Esophagus muscularis mucosa (tissue), 4 donors: ENCODE results near the gene FAAP100.

Source experiments
- EP300 ChIP-seq: sonication (generic); formaldehyde crosslinking; IDR thresholded peaks from one replicate; pipeline ENCODE4 v1.6.1; 2017; ENCODE audit warnings: antibody characterized with exemption
- POLR2A ChIP-seq: fragments of 450-650 bp; IDR thresholded peaks from one replicate; pipeline ENCODE4 v1.6.1; 2017; ENCODE audit warnings: antibody characterized with exemption, moderate library complexity, mild to moderate bottlenecking, low read depth
- POLR2AphosphoS5 ChIP-seq, 2 donors: sonication (generic); formaldehyde crosslinking; IDR thresholded peaks; one replicate each; pipeline ENCODE4 v1.6.1; 2017; ENCODE audit warnings: antibody characterized with exemption in 2 of 2
- TF ChIP-seq, protein P1 (sequence below), 3 experiments: fragments of 200-600 bp in 2 of 3; fragments of 450-650 bp in 1 of 3; sonication (generic) in 2 of 3; IDR thresholded peaks; one replicate each; pipeline ENCODE4 v1.5.1; 2017 to 2019; ENCODE audit warnings: antibody characterized with exemption in 3 of 3, mild to moderate bottlenecking in 2 of 3, moderate library complexity in 1 of 3

DNA sequence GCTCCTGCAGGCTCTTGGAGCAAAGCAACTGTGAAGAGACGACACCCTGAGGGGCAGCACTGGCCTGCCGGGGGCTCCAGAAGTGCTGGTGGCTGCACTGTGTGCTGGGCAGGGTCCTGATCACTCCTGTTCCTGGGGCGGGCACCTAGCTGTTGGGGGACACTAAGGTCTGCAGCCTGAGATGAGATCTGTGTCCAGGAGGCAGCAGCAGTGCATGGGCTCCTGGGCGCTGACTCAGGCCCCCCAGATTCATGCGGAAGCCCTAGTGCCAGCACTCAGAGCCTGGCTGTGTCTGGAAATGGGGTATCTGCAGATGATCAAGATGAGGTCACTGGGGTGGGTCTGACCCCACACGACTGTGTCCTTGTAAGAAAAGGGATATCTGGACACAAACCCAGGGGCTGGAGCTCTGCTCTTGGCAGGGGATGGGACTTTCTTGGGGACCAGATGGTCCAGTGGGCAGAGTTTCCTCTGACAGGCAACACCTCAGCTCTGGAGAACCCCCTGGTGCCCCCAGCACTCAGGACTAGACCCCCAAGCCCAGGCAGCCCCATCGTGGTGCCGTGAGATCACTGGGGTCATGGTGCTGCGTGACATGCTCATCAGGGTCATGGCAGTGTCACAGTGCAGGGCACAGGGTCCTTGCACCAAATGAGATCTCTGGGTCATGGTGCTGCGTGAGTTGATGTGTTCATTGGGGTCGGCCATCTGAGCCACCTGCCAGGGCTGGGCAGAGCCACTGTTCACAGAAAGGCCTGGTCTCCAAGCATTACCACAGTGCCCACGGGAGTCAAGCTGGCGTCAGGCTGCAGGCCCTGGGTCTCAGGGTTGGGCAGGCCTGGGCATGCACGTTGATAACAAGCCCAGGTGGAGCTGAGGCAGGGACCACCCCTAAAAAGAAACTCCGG is 9.5 kb downstream of the FAAP100 start:
- TF ChIP-seq, protein P1, sequence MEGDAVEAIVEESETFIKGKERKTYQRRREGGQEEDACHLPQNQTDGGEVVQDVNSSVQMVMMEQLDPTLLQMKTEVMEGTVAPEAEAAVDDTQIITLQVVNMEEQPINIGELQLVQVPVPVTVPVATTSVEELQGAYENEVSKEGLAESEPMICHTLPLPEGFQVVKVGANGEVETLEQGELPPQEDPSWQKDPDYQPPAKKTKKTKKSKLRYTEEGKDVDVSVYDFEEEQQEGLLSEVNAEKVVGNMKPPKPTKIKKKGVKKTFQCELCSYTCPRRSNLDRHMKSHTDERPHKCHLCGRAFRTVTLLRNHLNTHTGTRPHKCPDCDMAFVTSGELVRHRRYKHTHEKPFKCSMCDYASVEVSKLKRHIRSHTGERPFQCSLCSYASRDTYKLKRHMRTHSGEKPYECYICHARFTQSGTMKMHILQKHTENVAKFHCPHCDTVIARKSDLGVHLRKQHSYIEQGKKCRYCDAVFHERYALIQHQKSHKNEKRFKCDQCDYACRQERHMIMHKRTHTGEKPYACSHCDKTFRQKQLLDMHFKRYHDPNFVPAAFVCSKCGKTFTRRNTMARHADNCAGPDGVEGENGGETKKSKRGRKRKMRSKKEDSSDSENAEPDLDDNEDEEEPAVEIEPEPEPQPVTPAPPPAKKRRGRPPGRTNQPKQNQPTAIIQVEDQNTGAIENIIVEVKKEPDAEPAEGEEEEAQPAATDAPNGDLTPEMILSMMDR (IDR thresholded peaks at IDR 0.05): no peak
- TF ChIP-seq POLR2AphosphoS5 (IDR thresholded peaks at IDR 0.05) (no peak), EP300 (no peak), POLR2A (no peak)
